HEK293 (cell line): ENCODE measurements around the gene LIX1L.

Source experiments
- BCL11A ChIP-seq: fragments of 450-650 bp; formaldehyde crosslinking; IDR thresholded peaks from 2 replicates; pipeline ENCODE4 v1.5.1; 2016; ENCODE audit warnings: low read depth, missing biosample characterization, missing genetic modification characterization
- ZNF391 ChIP-seq: fragments of 450-650 bp; formaldehyde crosslinking; IDR thresholded peaks from 2 replicates; pipeline ENCODE4 v1.5.1; 2016; ENCODE audit warnings: low read depth, missing biosample characterization, missing genetic modification characterization, borderline replicate concordance
- ZNF585B ChIP-seq: fragments of 450-650 bp; formaldehyde crosslinking; IDR thresholded peaks from 2 replicates; pipeline ENCODE4 v1.5.1; 2016; ENCODE audit warnings: missing biosample characterization, missing genetic modification characterization
- TF ChIP-seq, protein P1 (sequence below): fragments of 450-650 bp; formaldehyde crosslinking; IDR thresholded peaks from 2 replicates; pipeline ENCODE4 v1.5.1; 2016; ENCODE audit warnings: missing biosample characterization, missing genetic modification characterization
- TF ChIP-seq, protein P2 (sequence below): fragments of 450-650 bp; formaldehyde crosslinking; conservative IDR thresholded peaks from 2 replicates; pipeline ENCODE4 v1.5.1; 2016; ENCODE audit warnings: low read depth, missing biosample characterization, missing genetic modification characterization

DNA sequence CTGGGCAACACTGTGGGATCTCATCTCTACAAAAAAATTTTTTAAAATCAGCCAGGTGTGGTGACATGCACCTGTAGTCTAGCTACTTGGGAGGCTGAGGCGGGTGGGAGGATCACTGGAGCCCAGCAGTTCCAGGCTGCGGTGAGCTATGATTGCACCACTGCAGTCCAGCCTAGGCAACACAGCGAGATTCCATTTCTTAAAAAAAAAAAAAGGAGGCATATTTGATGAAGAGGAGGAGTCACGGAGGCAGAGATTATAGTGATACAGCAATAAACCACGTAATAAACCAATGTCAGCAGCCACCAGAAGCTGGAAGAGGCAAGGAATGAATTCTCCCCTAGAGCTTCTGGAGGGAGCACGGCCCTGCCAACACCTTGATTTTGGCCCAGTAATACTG lies 4.0 kb downstream of the LIX1L start:
- TF ChIP-seq, protein P1, sequence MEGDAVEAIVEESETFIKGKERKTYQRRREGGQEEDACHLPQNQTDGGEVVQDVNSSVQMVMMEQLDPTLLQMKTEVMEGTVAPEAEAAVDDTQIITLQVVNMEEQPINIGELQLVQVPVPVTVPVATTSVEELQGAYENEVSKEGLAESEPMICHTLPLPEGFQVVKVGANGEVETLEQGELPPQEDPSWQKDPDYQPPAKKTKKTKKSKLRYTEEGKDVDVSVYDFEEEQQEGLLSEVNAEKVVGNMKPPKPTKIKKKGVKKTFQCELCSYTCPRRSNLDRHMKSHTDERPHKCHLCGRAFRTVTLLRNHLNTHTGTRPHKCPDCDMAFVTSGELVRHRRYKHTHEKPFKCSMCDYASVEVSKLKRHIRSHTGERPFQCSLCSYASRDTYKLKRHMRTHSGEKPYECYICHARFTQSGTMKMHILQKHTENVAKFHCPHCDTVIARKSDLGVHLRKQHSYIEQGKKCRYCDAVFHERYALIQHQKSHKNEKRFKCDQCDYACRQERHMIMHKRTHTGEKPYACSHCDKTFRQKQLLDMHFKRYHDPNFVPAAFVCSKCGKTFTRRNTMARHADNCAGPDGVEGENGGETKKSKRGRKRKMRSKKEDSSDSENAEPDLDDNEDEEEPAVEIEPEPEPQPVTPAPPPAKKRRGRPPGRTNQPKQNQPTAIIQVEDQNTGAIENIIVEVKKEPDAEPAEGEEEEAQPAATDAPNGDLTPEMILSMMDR = no peak
- TF ChIP-seq ZNF391 (no peak), BCL11A (tag by site-specific recombination) (no peak), ZNF585B (tag by site-specific recombination) (no peak)
- TF ChIP-seq, protein P2, sequence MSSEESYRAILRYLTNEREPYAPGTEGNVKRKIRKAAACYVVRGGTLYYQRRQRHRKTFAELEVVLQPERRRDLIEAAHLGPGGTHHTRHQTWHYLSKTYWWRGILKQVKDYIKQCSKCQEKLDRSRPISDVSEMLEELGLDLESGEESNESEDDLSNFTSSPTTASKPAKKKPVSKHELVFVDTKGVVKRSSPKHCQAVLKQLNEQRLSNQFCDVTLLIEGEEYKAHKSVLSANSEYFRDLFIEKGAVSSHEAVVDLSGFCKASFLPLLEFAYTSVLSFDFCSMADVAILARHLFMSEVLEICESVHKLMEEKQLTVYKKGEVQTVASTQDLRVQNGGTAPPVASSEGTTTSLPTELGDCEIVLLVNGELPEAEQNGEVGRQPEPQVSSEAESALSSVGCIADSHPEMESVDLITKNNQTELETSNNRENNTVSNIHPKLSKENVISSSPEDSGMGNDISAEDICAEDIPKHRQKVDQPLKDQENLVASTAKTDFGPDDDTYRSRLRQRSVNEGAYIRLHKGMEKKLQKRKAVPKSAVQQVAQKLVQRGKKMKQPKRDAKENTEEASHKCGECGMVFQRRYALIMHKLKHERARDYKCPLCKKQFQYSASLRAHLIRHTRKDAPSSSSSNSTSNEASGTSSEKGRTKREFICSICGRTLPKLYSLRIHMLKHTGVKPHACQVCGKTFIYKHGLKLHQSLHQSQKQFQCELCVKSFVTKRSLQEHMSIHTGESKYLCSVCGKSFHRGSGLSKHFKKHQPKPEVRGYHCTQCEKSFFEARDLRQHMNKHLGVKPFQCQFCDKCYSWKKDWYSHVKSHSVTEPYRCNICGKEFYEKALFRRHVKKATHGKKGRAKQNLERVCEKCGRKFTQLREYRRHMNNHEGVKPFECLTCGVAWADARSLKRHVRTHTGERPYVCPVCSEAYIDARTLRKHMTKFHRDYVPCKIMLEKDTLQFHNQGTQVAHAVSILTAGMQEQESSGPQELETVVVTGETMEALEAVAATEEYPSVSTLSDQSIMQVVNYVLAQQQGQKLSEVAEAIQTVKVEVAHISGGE (tag by site-specific recombination) = no peak
